HCT116 (cell line): ENCODE measurements around the gene RPUSD3. TPM values are rescaled to one million over a fixed set of nuclear protein-coding genes. Genes with fewer than 3 reads are reported as not detected.

Source experiments
- ATAC-seq: fragments of 200-7000 bp; cut with Tn5 transposase; 2 replicates; pipeline ENCODE4 v1.9.1; 2020; ENCODE audit warnings: mild to moderate bottlenecking, moderate library complexity
- BruUV-seq: library from RNA; stranded (reverse); fragments of 400-500 nt; replicated peaks from 2 replicates; lab custom pipeline; 2021; lab: Mats Ljungman, UMichigan
- CTCF ChIA-PET: fragments of 300-600 bp; sonication (Branson Sonifier 250); formaldehyde crosslinking; loops from one replicate; lab custom pipeline; 2021; ENCODE audit warnings: antibody characterized with exemption; lab: Charles Lee
- POLR2A ChIA-PET: fragments of 300-600, 350-600 bp; sonication (Branson Sonifier 250); formaldehyde crosslinking; loops from one replicate; lab custom pipeline; 2021; ENCODE audit warnings: antibody characterized with exemption; lab: Charles Lee
- RAD21 ChIA-PET, 2 experiments: fragments of 300-600 bp; sonication (Branson Sonifier 250); formaldehyde crosslinking; loops; one replicate each; lab custom pipeline; 2023; ENCODE audit warnings: low total read pairs in 2 of 2; ENCODE audit not compliant: uncharacterized antibody in 2 of 2, unreplicated experiment in 2 of 2, low non-redundant PET in 1 of 2; lab: Charles Lee
- DNase-seq: peaks from one replicate; pipeline ENCODE4 v3.0.0-alpha.2; 2010; ENCODE audit warnings: low read depth, low spot score
- H2AFZ ChIP-seq: fragments of 200-600 bp; shearing (Covaris generic), sonication (generic); 2 replicates; pipeline ENCODE4 v1.6.1; 2017; ENCODE audit warnings: low read depth, mixed run types, mixed read lengths, antibody characterized with exemption, low read length; ENCODE audit not compliant: poor library complexity, severe bottlenecking
- H3K27ac ChIP-seq: 2 replicates; pipeline ENCODE4 v1.5.1; 2012; ENCODE audit warnings: low read depth, low read length
- H3K27me3 ChIP-seq: fragments of 200-600 bp; sonication (generic); 2 replicates; pipeline ENCODE4 v1.6.1; 2016; ENCODE audit warnings: mixed run types, low read length, mixed read lengths; ENCODE audit not compliant: insufficient read depth
- H3K36me3 ChIP-seq, 2 experiments: fragments of 200-500 bp in 1 of 2; fragments of 200-600 bp in 1 of 2; sonication (Bioruptor generic) in 1 of 2; sonication (generic) in 1 of 2; 2 replicates each; pipeline versions ENCODE4 v1.5.1 to v1.6.1; 2014 to 2016; ENCODE audit warnings: low read length in 2 of 2, inconsistent platforms in 1 of 2, mixed read lengths in 1 of 2, mixed run types in 1 of 2; ENCODE audit not compliant: insufficient read depth in 2 of 2, control insufficient read depth in 1 of 2
- H3K4me1 ChIP-seq, 2 experiments: fragments of 200-600 bp in 1 of 2; sonication (generic) in 1 of 2; 2 replicates each; pipeline versions ENCODE4 v1.5.1 to v1.6.1; 2012 to 2017; ENCODE audit warnings: low read length in 2 of 2, inconsistent platforms in 1 of 2, mild to moderate bottlenecking in 1 of 2, mixed read lengths in 1 of 2, mixed run types in 1 of 2, moderate library complexity in 1 of 2; ENCODE audit not compliant: insufficient read depth in 2 of 2, control insufficient read depth in 1 of 2
- H3K4me2 ChIP-seq: fragments of 200-600 bp; sonication (generic); 2 replicates; pipeline ENCODE4 v1.6.1; 2017; ENCODE audit warnings: mixed run types, low read length, mixed read lengths
- H3K4me3 ChIP-seq, 2 experiments: fragments of 200-600 bp in 1 of 2; sonication (generic) in 1 of 2; replicated peaks in 1 of 2; 2 replicates each; pipeline ENCODE4 v1.5.1; 2011 to 2016; ENCODE audit warnings: low read length in 2 of 2, control low read depth in 1 of 2, low read depth in 1 of 2, mild to moderate bottlenecking in 1 of 2, mixed read lengths in 1 of 2, mixed run types in 1 of 2
- H3K79me2 ChIP-seq: fragments of 200-600 bp; sonication (generic); 2 replicates; pipeline ENCODE4 v1.6.1; 2017; ENCODE audit warnings: mild to moderate bottlenecking, mixed run types, low read length, moderate library complexity, mixed read lengths; ENCODE audit not compliant: insufficient read depth
- H3K9ac ChIP-seq: fragments of 200-600 bp; sonication (generic); 2 replicates; pipeline ENCODE4 v1.6.1; 2016; ENCODE audit warnings: low read length, mixed read lengths
- H3K9me2 ChIP-seq: fragments of 200-600 bp; sonication (generic), shearing (Covaris generic); 2 replicates; pipeline ENCODE4 v1.6.1; 2017; ENCODE audit warnings: mixed run types, mild to moderate bottlenecking, moderate library complexity; ENCODE audit not compliant: insufficient read depth
- H3K9me3 ChIP-seq, 2 experiments: fragments of 200-500 bp in 1 of 2; fragments of 200-600 bp in 1 of 2; sonication (Bioruptor generic) in 1 of 2; sonication (generic) in 1 of 2; 2 replicates each; pipeline ENCODE4 v1.6.1; 2014 to 2017; ENCODE audit warnings: low read length in 2 of 2, mixed read lengths in 2 of 2, inconsistent platforms in 1 of 2, low read depth in 1 of 2, mild to moderate bottlenecking in 1 of 2, mixed run types in 1 of 2, moderate library complexity in 1 of 2; ENCODE audit not compliant: control insufficient read depth in 1 of 2, insufficient read depth in 1 of 2
- H4K20me1 ChIP-seq: fragments of 200-600 bp; sonication (generic), shearing (Covaris generic); 2 replicates; pipeline ENCODE4 v1.6.1; 2017; ENCODE audit warnings: mixed run types, mild to moderate bottlenecking, moderate library complexity; ENCODE audit not compliant: insufficient read depth
- ATF3 ChIP-seq: IDR thresholded peaks from 2 replicates; pipeline ENCODE4 v1.6.1; 2012
- CBX3 ChIP-seq: IDR thresholded peaks from 2 replicates; pipeline ENCODE4 v1.6.1; 2012; ENCODE audit warnings: low read depth
- ELF1 ChIP-seq: IDR thresholded peaks from 2 replicates; pipeline ENCODE4 v1.6.1; 2012; ENCODE audit warnings: low read depth, borderline replicate concordance
- MAX ChIP-seq: IDR thresholded peaks from 2 replicates; pipeline ENCODE4 v1.6.1; 2012
- REST ChIP-seq: IDR thresholded peaks from 2 replicates; pipeline ENCODE4 v1.6.1; 2012; ENCODE audit warnings: low read depth
- SIN3A ChIP-seq: IDR thresholded peaks from 2 replicates; pipeline ENCODE4 v1.6.1; 2012; ENCODE audit warnings: low read depth
- YY1 ChIP-seq: IDR thresholded peaks from 2 replicates; pipeline ENCODE4 v1.6.1; 2011; ENCODE audit warnings: low read length, low read depth, moderate library complexity, mild to moderate bottlenecking; ENCODE audit not compliant: insufficient replicate concordance; ENCODE audit errors: extremely low read depth
- ZBTB33 ChIP-seq: IDR thresholded peaks from 2 replicates; pipeline ENCODE4 v1.6.1; 2011; ENCODE audit warnings: mild to moderate bottlenecking, low read length, moderate library complexity; ENCODE audit not compliant: insufficient replicate concordance; ENCODE audit errors: extremely low read depth
- ZNF274 ChIP-seq: fragments of 200-500 bp; sonication (Bioruptor generic); IDR thresholded peaks from 2 replicates; pipeline ENCODE4 v1.6.1; 2014; ENCODE audit warnings: mild to moderate bottlenecking, low read depth, low read length, inconsistent platforms
- intact Hi-C: fragments of 100-400 bp; cut with micrococcal nuclease; formaldehyde crosslinking; loops from 2 replicates; pipeline ENCODE4 v1.10.0; 2022
- total RNA-seq: library from RNA; stranded (reverse); gene quantifications from one replicate; pipeline ENCODE4 v1.2.1, GENCODE V29; 2021; ENCODE audit not compliant: unreplicated experiment

The RPUSD3 gene
- total RNA-seq, 1 experiment from 2014 or later, result 58.0 TPM

GRCh38 chr3:9820543-9820942 lies 23.3 kb downstream of the RPUSD3 start (continued):
- TF ChIP-seq ZBTB33 (no peak), ELF1 (no peak)

GRCh38 chr3:9818666-9819335 lies 25.0 kb downstream of the RPUSD3 start:
- H3K4me3 ChIP-seq, result no peak overlapping the region
- TF ChIP-seq SIN3A (no peak), MAX (no peak), ZNF274 (no peak), YY1 (no peak), REST (no peak), ATF3 (no peak), CBX3 (no peak)
- TF ChIP-seq, all 23 proteins: peak for 0
- Histone ChIP-seq H3K27ac (no peak overlapping the region), H3K9ac (no peak overlapping the region), H2AFZ (no peak overlapping the region), H3K4me2 (no peak overlapping the region), H3K36me3 (peaks cover 0 to under 1% of the 10 kb centered on the region in 2 experiments; a peak in 2 of 4 replicates), H4K20me1 (no peaks in the 10 kb centered on the region), H3K27me3 (no peaks in the 10 kb centered on the region), H3K9me3 (no peaks in the 10 kb centered on the region), H3K79me2 (no peaks in the 10 kb centered on the region), H3K9me2 (no peaks in the 10 kb centered on the region), H3K4me1 (no peaks in the 10 kb centered on the region)
- intact Hi-C loops, result no loop called here
- ChIA-PET POLR2A (no interaction called here), CTCF (interaction anchor here (1.9 kb wide), 1 partner anchor 10 kb away, joined by 4 read pairs; no protein-coding TSS in a partner anchor), RAD21 (no interaction called here)
- DNase-seq, result no peak
- no TSS peak for BruUV-seq
- ATAC-seq, result no peak
